Measurements from ENCODE around the gene PLIN5. TPM values are rescaled to one million over a fixed set of nuclear protein-coding genes. Genes with fewer than 3 reads are reported as not detected.
A peak's percentile ranks its signal among the peaks of the same experiment; 100 is the strongest.

PLIN5 gene
- total and polyA plus RNA-seq, 4 experiments from 2014 or later = 0.28 to 2.2 (median 1.4) TPM; not detected in 1

- Histone ChIP-seq H3K36me3 (ENCODE audit: insufficient read depth, low read length) (no peaks in the 10 kb centered on the region), H3K4me1 (ENCODE audit: insufficient read depth, low read length) (no peaks in the 10 kb centered on the region), H3K27ac (ENCODE audit: low read depth, low read length) (no peak overlapping the region), H3K9me3 (ENCODE audit: control insufficient read depth in 1 of 2, low read length in 2 of 2) (no peaks in the 10 kb centered on the region), H3K27me3 (ENCODE audit: insufficient read depth, low read length) (no peaks in the 10 kb centered on the region), H3K4me3 (ENCODE audit: low read length in 2 of 2) (no peak overlapping the region)
- DNase-seq = peak; percentile 42 to 63 (median 50)
- intact Hi-C loops (cut with micrococcal nuclease) = no loop called here
- Mint-ChIP-seq H3K4me3 (no peak overlapping the region), H3K27ac (no peak overlapping the region), H3K9me3 (peaks cover 0 to 2% (median 0%) of the 10 kb centered on the region in 8 donors), H3K4me1 (no peaks in the 10 kb centered on the region), H3K27me3 (peaks cover 5 to 10% of the 10 kb centered on the region in 2 donors), H3K36me3 (no peaks in the 10 kb centered on the region)
- ChIA-PET POLR2A (ENCODE audit: partially characterized antibody) (interaction anchor here (1.5 kb wide), 1 partner anchor 54 kb away, joined by 5 read pairs; no protein-coding TSS in a partner anchor), CTCF (ENCODE audit: partially characterized antibody) (interaction anchor here (0.6 to 2.8 kb wide), 9 partner anchors 10 to 312 kb away, joined by 3 to 19 read pairs (median 4); partner anchors contain the start of gene PLIN5)
Measured at GRCh38 chr19:4524808-4525562, 10.0 kb downstream of the PLIN5 start.

- Histone ChIP-seq H3K4me3 (ENCODE audit: low read length in 2 of 2) (no peak overlapping the region), H3K36me3 (ENCODE audit: insufficient read depth, low read length) (no peaks in the 10 kb centered on the region), H3K9me3 (ENCODE audit: control insufficient read depth in 1 of 2, low read length in 2 of 2) (no peaks in the 10 kb centered on the region), H3K27ac (ENCODE audit: low read depth, low read length) (no peak overlapping the region), H3K27me3 (ENCODE audit: insufficient read depth, low read length) (no peaks in the 10 kb centered on the region), H3K4me1 (ENCODE audit: insufficient read depth, low read length) (no peaks in the 10 kb centered on the region)
- CTCF ChIA-PET (ENCODE audit: partially characterized antibody) = interaction anchor here (0.8 to 1.3 kb wide), 4 partner anchors 11 to 112 kb away, joined by 3 to 4 read pairs (median 4); partner anchors contain the start of gene PLIN5
- Mint-ChIP-seq H3K4me3 (no peak overlapping the region), H3K36me3 (no peaks in the 10 kb centered on the region), H3K9me3 (peaks cover 0 to 2% (median 0%) of the 10 kb centered on the region in 8 donors), H3K27ac (peak overlapping the region in 1 of 7 donors; percentile 29), H3K4me1 (no peaks in the 10 kb centered on the region), H3K27me3 (peaks cover 7 to 10% of the 10 kb centered on the region in 2 donors)
- intact Hi-C loops (cut with micrococcal nuclease) = no loop called here
- peak in 1 of 5 donors; percentile 10 for DNase-seq
- POLR2A ChIA-PET (ENCODE audit: partially characterized antibody) = no interaction called here
Measured at GRCh38 chr19:4523306-4524110, 11.5 kb downstream of the PLIN5 start.

- Mint-ChIP-seq H3K4me1 (no peaks in the 10 kb centered on the region), H3K36me3 (no peaks in the 10 kb centered on the region), H3K9me3 (peaks cover 0 to 2% (median 0%) of the 10 kb centered on the region in 8 donors), H3K27ac (no peak overlapping the region), H3K27me3 (peaks cover 7 to 8% of the 10 kb centered on the region in 2 donors), H3K4me3 (no peak overlapping the region)
- ChIA-PET CTCF (ENCODE audit: partially characterized antibody) (interaction anchor here (0.8 to 1.2 kb wide), 4 partner anchors 12 to 157 kb away, joined by 3 to 4 read pairs (median 4); partner anchors contain the start of gene PLIN5), POLR2A (ENCODE audit: partially characterized antibody) (no interaction called here)
- Histone ChIP-seq H3K27ac (ENCODE audit: low read depth, low read length) (no peak overlapping the region), H3K4me1 (ENCODE audit: insufficient read depth, low read length) (no peaks in the 10 kb centered on the region), H3K4me3 (ENCODE audit: low read length in 2 of 2) (no peak overlapping the region), H3K36me3 (ENCODE audit: insufficient read depth, low read length) (no peaks in the 10 kb centered on the region), H3K9me3 (ENCODE audit: control insufficient read depth in 1 of 2, low read length in 2 of 2) (no peaks in the 10 kb centered on the region), H3K27me3 (ENCODE audit: insufficient read depth, low read length) (no peaks in the 10 kb centered on the region)
- no peak for DNase-seq
- intact Hi-C loops (cut with micrococcal nuclease) = no loop called here
Measured at GRCh38 chr19:4522291-4523002, 12.6 kb downstream of the PLIN5 start.

GRCh38 chr19:4521888-4522242 is 13.2 kb downstream of the PLIN5 start:
- Mint-ChIP-seq H3K27ac (no peak overlapping the region), H3K36me3 (no peaks in the 10 kb centered on the region), H3K9me3 (peaks cover 0 to 2% (median 0%) of the 10 kb centered on the region in 8 donors), H3K4me1 (no peaks in the 10 kb centered on the region), H3K27me3 (peaks cover 7 to 8% of the 10 kb centered on the region in 2 donors), H3K4me3 (no peak overlapping the region)
- Histone ChIP-seq H3K4me1 (ENCODE audit: insufficient read depth, low read length) (no peaks in the 10 kb centered on the region), H3K9me3 (ENCODE audit: control insufficient read depth in 1 of 2, low read length in 2 of 2) (no peaks in the 10 kb centered on the region), H3K4me3 (ENCODE audit: low read length in 2 of 2) (no peak overlapping the region), H3K36me3 (ENCODE audit: insufficient read depth, low read length) (no peaks in the 10 kb centered on the region), H3K27ac (ENCODE audit: low read depth, low read length) (no peak overlapping the region), H3K27me3 (ENCODE audit: insufficient read depth, low read length) (no peaks in the 10 kb centered on the region)
- CTCF ChIA-PET (ENCODE audit: partially characterized antibody) = interaction anchor here (1.0 to 1.5 kb wide), 2 partner anchors 14 to 157 kb away, joined by 3 read pairs; no protein-coding TSS in a partner anchor
- intact Hi-C loops (cut with micrococcal nuclease) = no loop called here
- no peak for DNase-seq
- POLR2A ChIA-PET (ENCODE audit: partially characterized antibody) = no interaction called here

- intact Hi-C loops (cut with micrococcal nuclease) = no loop called here
- H3K27ac ChIP-seq (ENCODE audit: low read depth, low read length) = no peak overlapping the region
- H3K36me3 Mint-ChIP-seq = no peaks in the 10 kb centered on the region
- no peaks in the 10 kb centered on the region for H3K9me3 ChIP-seq (ENCODE audit: control insufficient read depth in 1 of 2, low read length in 2 of 2)
- H3K27me3 Mint-ChIP-seq = peaks cover 7 to 8% of the 10 kb centered on the region in 2 donors
- H3K36me3 ChIP-seq (ENCODE audit: insufficient read depth, low read length) = no peaks in the 10 kb centered on the region
- ChIA-PET CTCF (ENCODE audit: partially characterized antibody) (interaction anchor here (1.0 to 1.5 kb wide), 2 partner anchors 14 to 156 kb away, joined by 3 read pairs; no protein-coding TSS in a partner anchor), POLR2A (ENCODE audit: partially characterized antibody) (no interaction called here)
- no peaks in the 10 kb centered on the region for H3K4me1 ChIP-seq (ENCODE audit: insufficient read depth, low read length)
- H3K4me3 ChIP-seq (ENCODE audit: low read length in 2 of 2) = no peak overlapping the region
- H3K9me3 Mint-ChIP-seq = peaks cover 0 to 2% (median 0%) of the 10 kb centered on the region in 8 donors
- no peak for DNase-seq
- H3K4me3 Mint-ChIP-seq = no peak overlapping the region
- peak overlapping the region in 1 of 7 donors; percentile 50 for H3K27ac Mint-ChIP-seq
- H3K4me1 Mint-ChIP-seq = no peaks in the 10 kb centered on the region
- H3K27me3 ChIP-seq (ENCODE audit: insufficient read depth, low read length) = no peaks in the 10 kb centered on the region
Measured at GRCh38 chr19:4521170-4521887, 13.7 kb downstream of the PLIN5 start.

- H3K27ac Mint-ChIP-seq = peak overlapping the region in 1 of 7 donors; percentile 59
- H3K4me3 ChIP-seq (ENCODE audit: low read length in 2 of 2) = no peak overlapping the region
- H3K9me3 Mint-ChIP-seq = peaks cover 0 to 2% (median 0%) of the 10 kb centered on the region in 8 donors
- H3K4me3 Mint-ChIP-seq = no peak overlapping the region
- peaks cover 6 to 7% of the 10 kb centered on the region in 2 donors for H3K27me3 Mint-ChIP-seq
- no peaks in the 10 kb centered on the region for H3K9me3 ChIP-seq (ENCODE audit: control insufficient read depth in 1 of 2, low read length in 2 of 2)
- no peaks in the 10 kb centered on the region for H3K27me3 ChIP-seq (ENCODE audit: insufficient read depth, low read length)
- H3K4me1 ChIP-seq (ENCODE audit: insufficient read depth, low read length) = no peaks in the 10 kb centered on the region
- H3K27ac ChIP-seq (ENCODE audit: low read depth, low read length) = no peak overlapping the region
- no peaks in the 10 kb centered on the region for H3K36me3 ChIP-seq (ENCODE audit: insufficient read depth, low read length)
- DNase-seq = no peak
- CTCF ChIA-PET (ENCODE audit: partially characterized antibody) = no interaction called here
- no peaks in the 10 kb centered on the region for H3K4me1 Mint-ChIP-seq
- no peaks in the 10 kb centered on the region for H3K36me3 Mint-ChIP-seq
- intact Hi-C loops (cut with micrococcal nuclease) = no loop called here
- POLR2A ChIA-PET (ENCODE audit: partially characterized antibody) = no interaction called here
Measured at GRCh38 chr19:4519521-4520277, 15.3 kb downstream of the PLIN5 start.
